GM13976 (cell line): ENCODE data around the gene FERMT1.
A peak's percentile ranks its signal among the peaks of the same experiment; 100 is the strongest.

ENCODE experiments used
- DNase-seq: peaks from one replicate; pipeline ENCODE4 v3.0.0; 2012; ENCODE audit warnings: low spot score
- in situ Hi-C: fragments of 300-500 bp; cut with MboI; formaldehyde crosslinking; loops from one replicate; pipeline ENCODE4 v1.12.0; 2022; ENCODE audit warnings: low sequenced_read_pairs, mixed read lengths, inconsistent platforms; ENCODE audit not compliant: unreplicated experiment
- TF ChIP-seq, protein P1 (sequence below): IDR thresholded peaks from 2 replicates; pipeline ENCODE4 v1.5.1; 2012; ENCODE audit warnings: borderline replicate concordance, mild to moderate bottlenecking; ENCODE audit not compliant: insufficient read depth; ENCODE audit errors: extremely low read depth, missing control alignments, control extremely low read depth

FERMT1 gene, protein sequence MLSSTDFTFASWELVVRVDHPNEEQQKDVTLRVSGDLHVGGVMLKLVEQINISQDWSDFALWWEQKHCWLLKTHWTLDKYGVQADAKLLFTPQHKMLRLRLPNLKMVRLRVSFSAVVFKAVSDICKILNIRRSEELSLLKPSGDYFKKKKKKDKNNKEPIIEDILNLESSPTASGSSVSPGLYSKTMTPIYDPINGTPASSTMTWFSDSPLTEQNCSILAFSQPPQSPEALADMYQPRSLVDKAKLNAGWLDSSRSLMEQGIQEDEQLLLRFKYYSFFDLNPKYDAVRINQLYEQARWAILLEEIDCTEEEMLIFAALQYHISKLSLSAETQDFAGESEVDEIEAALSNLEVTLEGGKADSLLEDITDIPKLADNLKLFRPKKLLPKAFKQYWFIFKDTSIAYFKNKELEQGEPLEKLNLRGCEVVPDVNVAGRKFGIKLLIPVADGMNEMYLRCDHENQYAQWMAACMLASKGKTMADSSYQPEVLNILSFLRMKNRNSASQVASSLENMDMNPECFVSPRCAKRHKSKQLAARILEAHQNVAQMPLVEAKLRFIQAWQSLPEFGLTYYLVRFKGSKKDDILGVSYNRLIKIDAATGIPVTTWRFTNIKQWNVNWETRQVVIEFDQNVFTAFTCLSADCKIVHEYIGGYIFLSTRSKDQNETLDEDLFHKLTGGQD

GRCh38 chr20:6122873-6123648 lies at the start of gene FERMT1:
FERMT1 (minus strand) TSS chr20:6123030; CDS start chr20:6119554, 3,476 bp downstream.
- peak; percentile 45 for DNase-seq
- in situ Hi-C loops, result no loop called here
- TF ChIP-seq, protein P1, sequence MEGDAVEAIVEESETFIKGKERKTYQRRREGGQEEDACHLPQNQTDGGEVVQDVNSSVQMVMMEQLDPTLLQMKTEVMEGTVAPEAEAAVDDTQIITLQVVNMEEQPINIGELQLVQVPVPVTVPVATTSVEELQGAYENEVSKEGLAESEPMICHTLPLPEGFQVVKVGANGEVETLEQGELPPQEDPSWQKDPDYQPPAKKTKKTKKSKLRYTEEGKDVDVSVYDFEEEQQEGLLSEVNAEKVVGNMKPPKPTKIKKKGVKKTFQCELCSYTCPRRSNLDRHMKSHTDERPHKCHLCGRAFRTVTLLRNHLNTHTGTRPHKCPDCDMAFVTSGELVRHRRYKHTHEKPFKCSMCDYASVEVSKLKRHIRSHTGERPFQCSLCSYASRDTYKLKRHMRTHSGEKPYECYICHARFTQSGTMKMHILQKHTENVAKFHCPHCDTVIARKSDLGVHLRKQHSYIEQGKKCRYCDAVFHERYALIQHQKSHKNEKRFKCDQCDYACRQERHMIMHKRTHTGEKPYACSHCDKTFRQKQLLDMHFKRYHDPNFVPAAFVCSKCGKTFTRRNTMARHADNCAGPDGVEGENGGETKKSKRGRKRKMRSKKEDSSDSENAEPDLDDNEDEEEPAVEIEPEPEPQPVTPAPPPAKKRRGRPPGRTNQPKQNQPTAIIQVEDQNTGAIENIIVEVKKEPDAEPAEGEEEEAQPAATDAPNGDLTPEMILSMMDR, result no peak

DNA sequence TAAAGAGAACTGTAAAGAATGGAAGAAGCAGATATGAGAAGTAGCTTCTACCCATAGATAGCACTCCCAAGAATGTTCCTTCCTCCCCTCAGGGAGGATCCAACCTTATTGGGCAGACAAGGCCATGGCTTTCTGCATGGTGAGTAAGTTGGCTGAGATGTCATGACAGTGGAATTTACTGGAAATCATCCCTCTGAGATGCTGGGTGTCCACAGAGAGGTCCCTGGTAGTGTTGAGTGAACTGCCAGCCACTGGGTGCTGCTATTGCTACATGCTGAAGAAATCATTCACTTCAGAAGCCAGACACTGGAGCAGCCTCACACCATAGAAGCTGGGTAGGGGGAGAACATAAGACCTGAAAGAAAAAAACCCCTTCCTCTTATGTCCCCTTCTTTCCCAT lies 46.4 kb upstream of the FERMT1 start:
- TF ChIP-seq, protein P1, result no peak
- no peak for DNase-seq
- in situ Hi-C loops, result no loop called here

DNA sequence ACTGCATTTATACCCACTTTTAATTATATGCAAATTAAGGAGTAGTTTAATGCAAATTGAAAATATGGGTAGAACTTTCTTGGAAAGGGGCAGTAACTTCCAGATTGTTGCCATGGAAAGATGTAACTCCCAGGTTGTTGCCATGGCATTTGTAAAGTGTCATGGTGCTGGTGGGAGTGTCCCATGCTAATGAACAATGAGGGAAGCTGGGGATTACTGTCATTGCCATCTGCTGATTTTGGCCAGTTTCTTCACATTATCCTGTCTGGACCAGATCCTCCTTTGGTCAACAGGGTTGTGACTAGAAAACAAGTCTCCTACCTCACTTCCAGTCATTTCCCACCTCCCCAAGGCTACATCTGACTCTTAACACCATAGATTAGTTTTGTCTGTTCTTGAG lies 45.4 kb upstream of the FERMT1 start:
- in situ Hi-C loops, result no loop called here
- TF ChIP-seq, protein P1, result no peak
- no peak for DNase-seq

GRCh38 chr20:6165346-6165745 lies 42.5 kb upstream of the FERMT1 start:
- TF ChIP-seq, protein P1, result no peak
- DNase-seq, result no peak
- in situ Hi-C loops, result no loop called here

DNA sequence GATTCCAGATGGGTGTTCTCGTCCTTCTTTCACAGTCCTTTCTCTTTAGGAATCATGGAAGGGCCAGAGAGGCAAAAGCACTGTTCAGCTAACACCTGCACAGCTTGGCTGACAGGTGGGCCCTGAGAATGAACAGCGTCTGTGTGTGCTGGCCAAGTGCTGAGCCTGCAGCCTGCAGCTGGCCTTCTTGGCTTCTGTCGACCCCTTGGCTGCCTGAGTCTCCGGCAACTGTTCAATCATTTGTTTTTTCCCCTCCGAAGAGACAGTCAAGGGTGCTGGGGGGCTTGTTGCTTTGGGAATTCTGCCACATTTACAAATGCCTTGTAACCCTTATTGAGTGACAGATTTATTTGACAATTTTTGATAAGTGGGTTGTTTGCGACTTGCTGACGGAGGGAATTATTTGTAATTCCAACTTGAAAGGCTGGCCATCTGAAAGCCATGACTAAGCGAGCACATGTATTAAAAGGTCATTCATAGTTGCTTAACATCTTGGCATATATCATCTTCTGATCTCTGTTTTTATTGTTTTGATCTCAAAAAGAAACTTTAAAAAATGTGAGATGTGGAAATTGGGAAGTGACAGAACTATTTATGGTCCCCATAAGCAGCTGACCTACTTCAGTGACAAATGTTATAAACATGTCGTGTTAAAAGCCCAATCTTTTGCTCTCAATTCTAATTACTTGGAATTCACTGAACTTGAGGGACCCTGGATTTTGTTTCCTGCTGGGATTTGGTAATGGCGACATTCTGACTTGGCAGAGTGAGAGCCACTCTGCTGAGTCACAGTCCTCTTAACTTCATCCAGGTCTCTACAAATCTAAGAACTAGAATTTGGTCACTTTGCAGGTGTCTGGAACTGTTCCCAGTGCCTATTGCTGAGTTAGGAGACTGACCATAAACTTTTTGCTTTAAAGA lies 41.9 kb upstream of the FERMT1 start:
- no peak for DNase-seq
- in situ Hi-C loops, result no loop called here
- TF ChIP-seq, protein P1, result no peak
